Esophagus squamous epithelium (tissue), 4 donors: ENCODE results near the gene MARCHF10.

ENCODE experiments used
- POLR2A ChIP-seq, 4 donors: fragments of 450-650 bp; IDR thresholded peaks; one replicate each; pipeline ENCODE4 v1.6.1; 2017; ENCODE audit warnings: antibody characterized with exemption in 4 of 4, mild to moderate bottlenecking in 4 of 4, moderate library complexity in 3 of 4
- TF ChIP-seq, protein P1 (sequence below), 6 experiments: fragments of 450-650 bp in 4 of 6; fragments of 200-600 bp in 2 of 6; sonication (generic) in 2 of 6; IDR thresholded peaks; one replicate each; pipeline ENCODE4 v1.5.1; 2016 to 2019; ENCODE audit warnings: antibody characterized with exemption in 6 of 6, mild to moderate bottlenecking in 4 of 6, moderate library complexity in 4 of 6

DNA sequence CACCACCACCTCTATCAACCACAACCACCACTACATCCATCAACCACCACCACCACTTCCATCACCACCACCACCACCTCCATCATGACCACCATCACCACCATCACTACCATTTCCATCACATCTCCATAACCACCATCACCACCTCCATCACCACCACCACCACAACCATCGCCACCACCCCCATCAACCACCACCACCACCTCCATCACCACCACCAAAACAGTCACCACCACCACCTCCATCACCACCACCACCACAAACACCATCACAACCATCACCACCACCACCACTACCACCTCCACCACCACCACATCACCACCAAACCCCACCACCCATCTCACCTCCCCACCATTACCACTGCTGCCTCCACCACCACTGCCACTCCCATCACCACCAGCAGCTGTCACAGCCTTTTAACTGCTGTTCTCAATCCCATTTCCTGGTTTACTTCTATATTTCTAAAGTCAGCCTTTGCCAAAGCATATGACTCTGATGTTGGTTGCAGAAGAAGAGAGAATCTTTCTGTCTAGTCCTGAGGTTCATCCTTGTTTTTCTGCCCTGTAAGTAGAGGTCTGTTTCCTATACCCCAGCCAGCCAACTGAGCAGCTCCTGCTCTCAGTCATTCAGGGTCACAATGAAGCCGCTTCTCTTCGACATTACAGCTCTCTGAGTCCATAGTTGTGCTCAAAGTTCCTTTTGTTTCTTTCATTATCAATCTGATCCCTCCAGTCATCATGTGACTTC, 14.0 kb downstream of the MARCHF10 start:
- TF ChIP-seq, protein P1, sequence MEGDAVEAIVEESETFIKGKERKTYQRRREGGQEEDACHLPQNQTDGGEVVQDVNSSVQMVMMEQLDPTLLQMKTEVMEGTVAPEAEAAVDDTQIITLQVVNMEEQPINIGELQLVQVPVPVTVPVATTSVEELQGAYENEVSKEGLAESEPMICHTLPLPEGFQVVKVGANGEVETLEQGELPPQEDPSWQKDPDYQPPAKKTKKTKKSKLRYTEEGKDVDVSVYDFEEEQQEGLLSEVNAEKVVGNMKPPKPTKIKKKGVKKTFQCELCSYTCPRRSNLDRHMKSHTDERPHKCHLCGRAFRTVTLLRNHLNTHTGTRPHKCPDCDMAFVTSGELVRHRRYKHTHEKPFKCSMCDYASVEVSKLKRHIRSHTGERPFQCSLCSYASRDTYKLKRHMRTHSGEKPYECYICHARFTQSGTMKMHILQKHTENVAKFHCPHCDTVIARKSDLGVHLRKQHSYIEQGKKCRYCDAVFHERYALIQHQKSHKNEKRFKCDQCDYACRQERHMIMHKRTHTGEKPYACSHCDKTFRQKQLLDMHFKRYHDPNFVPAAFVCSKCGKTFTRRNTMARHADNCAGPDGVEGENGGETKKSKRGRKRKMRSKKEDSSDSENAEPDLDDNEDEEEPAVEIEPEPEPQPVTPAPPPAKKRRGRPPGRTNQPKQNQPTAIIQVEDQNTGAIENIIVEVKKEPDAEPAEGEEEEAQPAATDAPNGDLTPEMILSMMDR (IDR thresholded peaks at IDR 0.05): no peak
- no peak for TF ChIP-seq POLR2A (IDR thresholded peaks at IDR 0.05)
